ENCODE results near the gene WDR90.

WDR90 gene

DNA sequence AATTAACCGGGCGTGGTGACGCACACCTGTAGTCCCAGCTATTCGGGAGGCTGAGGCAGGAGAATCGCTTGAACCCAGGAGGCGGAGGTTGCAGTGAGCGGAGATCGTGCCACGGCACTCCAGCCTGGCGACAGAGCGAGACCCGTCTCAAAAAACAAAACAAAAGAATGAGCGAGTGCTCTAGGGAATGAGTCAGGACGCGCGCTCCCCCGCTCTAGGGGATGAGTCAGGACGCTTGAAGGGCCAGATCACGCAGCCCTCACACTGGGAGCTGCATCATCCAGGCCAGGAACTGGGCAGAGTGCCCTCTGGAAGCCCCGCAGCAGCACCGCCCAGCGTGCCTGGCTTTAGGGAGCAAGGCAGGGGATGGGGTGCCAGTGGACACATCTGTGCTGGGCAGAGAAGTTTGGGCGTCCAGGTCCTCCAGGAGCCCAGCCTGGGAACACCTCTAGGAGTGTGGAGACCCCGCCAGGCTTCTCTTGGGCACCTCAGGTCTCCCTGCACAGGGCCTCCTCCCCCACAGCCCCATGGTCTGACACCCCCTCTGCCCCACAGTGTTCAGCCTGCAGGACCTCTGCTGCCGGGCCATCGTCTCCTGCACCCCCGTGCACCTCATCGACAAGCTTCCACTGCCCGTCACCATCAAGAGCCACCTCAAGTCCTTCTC, 22.2 kb upstream of the WDR90 start:
- ATAC-seq (peak; percentile 13), DNase-seq (no peak)

GRCh38 chr16:627454-628239, 21.5 kb upstream of the WDR90 start:
- DNase-seq, result no peak
- ATAC-seq, result no peak

GRCh38 chr16:628321-629061, 20.7 kb upstream of the WDR90 start:
- no peak for DNase-seq
- ATAC-seq, result no peak

- DNase-seq (no peak), ATAC-seq (no peak)
Observed at GRCh38 chr16:629185-629832, 19.9 kb upstream of the WDR90 start.

GRCh38 chr16:629833-630248, 19.3 kb upstream of the WDR90 start:
- no peak for ATAC-seq
- DNase-seq, result no peak

GRCh38 chr16:630249-630814, 18.8 kb upstream of the WDR90 start:
- DNase-seq (no peak), ATAC-seq (no peak)

DNA sequence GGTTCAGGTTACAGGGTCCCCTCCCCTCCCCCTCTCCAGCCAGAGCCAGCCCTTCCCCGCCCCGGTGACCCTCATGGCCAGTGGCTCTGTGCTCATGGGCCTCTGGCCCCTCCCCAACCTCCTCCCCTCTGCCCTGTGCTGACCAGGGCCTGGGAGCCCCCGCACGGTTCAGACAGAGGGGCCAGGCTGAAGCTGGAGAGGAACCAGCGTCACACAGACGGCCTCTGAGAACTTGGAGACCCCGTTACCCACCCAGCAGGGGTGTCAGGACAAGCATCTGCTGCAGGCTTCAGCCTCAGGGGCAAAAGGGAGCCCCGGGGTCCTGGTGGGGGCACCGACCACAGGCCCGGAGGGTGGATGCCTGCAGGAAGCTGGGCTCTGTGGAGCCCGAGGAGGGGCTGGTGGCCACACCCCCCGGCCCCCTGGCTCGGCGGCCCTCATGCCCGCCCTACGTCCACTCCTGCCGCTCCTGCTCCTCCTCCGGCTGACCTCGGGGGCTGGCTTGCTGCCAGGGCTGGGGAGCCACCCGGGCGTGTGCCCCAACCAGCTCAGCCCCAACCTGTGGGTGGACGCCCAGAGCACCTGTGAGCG, 18.3 kb upstream of the WDR90 start, which contains the start of gene WFIKKN1:
Gene WFIKKN1, plus strand, starts transcription at position 171 of the 591 bp plus-strand sequence. Its CDS starts 269 bp downstream, at position 440.
- no peak for DNase-seq
- ATAC-seq, result no peak

DNA sequence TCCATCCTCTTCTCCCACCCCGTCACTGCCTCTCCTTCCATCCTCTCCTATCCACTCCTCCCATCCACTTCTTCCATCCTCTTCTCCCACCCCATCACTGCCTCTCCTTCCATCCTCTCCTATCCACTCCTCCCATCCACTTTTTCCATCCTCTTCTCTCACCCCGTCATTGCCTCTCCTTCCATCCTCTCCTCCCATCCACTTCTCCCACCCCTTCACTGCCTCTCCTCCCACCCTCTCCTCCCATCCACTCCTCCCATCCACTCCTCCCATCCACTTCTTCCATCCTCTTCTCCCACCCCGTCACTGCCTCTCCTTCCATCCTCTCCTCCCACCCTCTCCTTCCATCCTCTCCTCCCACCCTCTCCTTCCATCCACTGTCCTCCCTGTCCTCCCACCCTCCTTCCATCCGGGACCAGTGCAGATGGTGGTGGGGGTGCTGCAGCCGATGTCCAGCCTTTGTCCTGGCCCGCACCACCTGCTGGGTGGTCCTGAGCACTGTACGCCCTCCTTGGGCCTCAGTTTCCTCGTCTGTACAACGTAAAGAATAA, 17.3 kb upstream of the WDR90 start:
- DNase-seq (no peak), ATAC-seq (no peak)

DNA sequence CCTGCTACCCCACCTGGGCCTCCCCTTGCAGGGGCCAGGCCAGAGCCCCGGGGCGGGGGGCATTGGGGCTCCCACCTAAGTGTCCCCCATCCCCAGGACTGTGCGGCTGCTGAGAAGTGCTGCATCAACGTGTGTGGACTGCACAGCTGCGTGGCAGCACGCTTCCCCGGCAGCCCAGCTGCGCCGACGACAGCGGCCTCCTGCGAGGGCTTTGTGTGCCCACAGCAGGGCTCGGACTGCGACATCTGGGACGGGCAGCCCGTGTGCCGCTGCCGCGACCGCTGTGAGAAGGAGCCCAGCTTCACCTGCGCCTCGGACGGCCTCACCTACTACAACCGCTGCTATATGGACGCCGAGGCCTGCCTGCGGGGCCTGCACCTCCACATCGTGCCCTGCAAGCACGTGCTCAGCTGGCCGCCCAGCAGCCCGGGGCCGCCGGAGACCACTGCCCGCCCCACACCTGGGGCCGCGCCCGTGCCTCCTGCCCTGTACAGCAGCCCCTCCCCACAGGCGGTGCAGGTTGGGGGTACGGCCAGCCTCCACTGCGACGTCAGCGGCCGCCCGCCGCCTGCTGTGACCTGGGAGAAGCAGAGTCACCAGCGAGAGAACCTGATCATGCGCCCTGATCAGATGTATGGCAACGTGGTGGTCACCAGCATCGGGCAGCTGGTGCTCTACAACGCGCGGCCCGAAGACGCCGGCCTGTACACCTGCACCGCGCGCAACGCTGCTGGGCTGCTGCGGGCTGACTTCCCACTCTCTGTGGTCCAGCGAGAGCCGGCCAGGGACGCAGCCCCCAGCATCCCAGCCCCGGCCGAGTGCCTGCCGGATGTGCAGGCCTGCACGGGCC, 16.5 kb upstream of the WDR90 start:
- DNase-seq, result no peak
- no peak for ATAC-seq

DNA sequence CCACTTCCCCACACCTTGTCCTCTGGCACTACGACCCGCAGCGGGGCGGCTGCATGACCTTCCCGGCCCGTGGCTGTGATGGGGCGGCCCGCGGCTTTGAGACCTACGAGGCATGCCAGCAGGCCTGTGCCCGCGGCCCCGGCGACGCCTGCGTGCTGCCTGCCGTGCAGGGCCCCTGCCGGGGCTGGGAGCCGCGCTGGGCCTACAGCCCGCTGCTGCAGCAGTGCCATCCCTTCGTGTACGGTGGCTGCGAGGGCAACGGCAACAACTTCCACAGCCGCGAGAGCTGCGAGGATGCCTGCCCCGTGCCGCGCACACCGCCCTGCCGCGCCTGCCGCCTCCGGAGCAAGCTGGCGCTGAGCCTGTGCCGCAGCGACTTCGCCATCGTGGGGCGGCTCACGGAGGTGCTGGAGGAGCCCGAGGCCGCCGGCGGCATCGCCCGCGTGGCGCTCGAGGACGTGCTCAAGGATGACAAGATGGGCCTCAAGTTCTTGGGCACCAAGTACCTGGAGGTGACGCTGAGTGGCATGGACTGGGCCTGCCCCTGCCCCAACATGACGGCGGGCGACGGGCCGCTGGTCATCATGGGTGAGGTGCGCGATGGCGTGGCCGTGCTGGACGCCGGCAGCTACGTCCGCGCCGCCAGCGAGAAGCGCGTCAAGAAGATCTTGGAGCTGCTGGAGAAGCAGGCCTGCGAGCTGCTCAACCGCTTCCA, 15.7 kb upstream of the WDR90 start:
- no peak for ATAC-seq
- DNase-seq, result no peak

DNA sequence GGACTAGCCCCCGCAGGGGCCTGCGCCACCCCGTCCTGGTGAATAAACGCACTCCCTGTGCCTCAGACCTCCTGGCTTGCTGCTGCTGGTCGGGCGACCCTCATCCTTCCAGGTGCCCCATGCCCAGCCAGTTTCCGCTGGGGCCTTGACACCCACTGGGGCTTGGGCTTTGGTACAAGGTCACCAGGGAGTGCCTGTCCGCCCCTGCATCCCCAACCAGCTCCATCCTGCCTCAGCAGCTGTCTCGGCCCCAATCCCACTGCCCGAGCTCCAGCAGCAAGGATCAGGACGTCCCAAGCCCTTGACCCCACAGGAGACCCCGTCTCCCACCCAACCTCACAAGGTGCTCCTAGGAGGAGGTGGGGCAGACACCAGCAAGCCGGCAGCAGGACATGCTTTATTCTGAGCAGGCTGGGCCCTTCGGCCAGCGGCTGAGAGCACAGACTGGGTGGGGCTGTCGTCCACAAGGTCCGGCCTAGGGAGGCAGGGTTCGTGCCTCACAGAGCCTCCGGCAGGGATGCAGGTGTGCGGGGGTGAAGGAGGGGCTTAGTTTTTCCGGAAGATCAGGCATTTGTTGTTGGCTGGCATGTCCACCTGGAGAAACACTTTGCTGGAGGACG, 15.0 kb upstream of the WDR90 start:
- ATAC-seq, result no peak

DNA sequence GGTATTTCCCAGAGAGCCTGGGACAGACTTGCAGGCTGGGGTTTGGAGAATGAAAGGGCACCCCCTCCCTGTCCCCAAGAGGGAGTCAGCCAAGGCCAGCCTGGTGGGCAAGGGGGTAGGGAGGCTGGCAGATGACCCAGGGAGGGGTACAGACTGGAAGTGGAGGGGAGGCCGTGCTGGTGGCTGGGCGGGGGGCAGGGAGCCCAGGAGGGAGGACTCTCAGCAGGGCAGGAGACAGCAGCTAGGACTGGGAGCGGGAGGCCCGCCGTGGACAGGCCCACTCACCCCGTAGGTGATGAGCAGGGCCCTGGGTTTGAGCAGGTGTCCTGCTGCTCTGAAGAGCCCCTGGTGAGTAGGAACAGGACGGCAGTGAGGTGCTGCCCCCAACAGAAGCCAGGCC, 14.2 kb upstream of the WDR90 start:
- no peak for DNase-seq
- ATAC-seq, result no peak

More for the DNA sequence above, 15.0 kb upstream of the WDR90 start:
- DNase-seq, result no peak

DNA sequence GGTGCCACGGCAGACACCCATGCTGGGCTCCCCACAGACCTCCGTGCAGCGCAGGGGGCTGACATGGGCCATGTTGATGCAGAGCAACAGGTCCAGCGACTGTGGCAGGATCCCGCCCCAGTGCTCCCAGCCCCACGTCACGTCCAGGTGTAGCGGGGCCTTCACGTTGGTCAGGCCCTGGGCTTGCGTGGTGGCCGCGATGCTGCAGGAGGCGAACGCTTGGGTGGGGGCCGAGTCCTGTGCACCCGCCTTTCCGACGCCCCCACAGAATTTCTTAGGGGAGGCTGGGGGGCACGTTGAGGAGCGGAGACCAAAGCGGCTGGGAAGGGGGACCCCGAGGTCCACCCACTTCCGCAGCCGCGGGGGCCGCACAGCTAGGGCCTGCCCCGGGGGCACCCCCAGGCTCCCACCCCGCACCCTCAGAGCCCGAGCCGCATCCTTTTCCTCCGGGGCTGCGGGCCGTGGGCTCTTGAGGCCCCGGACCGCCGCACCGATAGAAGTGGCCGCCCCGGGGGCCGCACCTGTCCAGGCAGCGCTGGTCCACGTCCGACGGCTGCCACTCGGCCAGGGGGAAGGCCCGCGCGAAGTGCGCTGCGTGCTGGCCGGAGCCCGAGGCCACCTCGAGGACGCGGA, 13.5 kb upstream of the WDR90 start:
- no peak for DNase-seq

GRCh38 chr16:636206-637080, 12.7 kb upstream of the WDR90 start, which contains the start of gene METTL26:
TSS of gene METTL26 (minus strand) at chr16:636305. CDS start at chr16:636290, 15 bp downstream.
- ATAC-seq (peak; percentile 89), DNase-seq (peak; percentile 93)

More for the DNA sequence above, 13.5 kb upstream of the WDR90 start:
- no peak for ATAC-seq

- DNase-seq, result peak; percentile 93
- ATAC-seq, result peak; percentile 55
Observed at GRCh38 chr16:637081-638018, 11.8 kb upstream of the WDR90 start.

DNA sequence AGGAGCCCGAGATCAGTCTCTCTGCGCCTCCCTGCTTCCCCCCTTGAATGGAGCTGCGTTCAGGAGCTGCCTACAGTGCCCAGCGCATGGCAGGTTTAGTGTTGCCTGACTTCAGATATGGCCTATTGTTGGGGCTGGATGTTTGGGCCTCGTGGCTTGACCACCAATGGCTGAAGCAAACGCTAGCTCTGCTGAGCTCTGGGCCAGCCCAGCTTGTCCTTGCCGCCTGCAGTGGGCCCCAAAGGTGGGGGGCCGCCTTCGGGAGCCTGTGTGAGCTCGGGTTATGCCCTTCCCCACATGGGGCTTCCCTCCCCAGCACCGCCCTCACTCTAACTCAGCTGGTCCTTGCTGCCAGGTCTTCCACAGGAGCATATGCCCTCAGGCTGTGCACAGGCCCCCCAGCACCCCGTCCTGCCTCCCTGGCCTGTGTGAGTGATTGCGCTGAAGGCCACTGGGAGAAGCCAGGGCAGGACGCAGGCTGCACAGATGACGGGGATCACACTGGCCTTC, 11.1 kb upstream of the WDR90 start:
- ATAC-seq, result no peak
- DNase-seq, result no peak
